K562 (cell line): Measurements from ENCODE around the gene CDC45. TPM values are rescaled to one million over a fixed set of nuclear protein-coding genes. Genes with fewer than 3 reads are reported as not detected.

ENCODE experiments used
- CEBPG ChIP-seq, 3 experiments: fragments of 200-800 bp in 1 of 3; sonication (Bioruptor generic) in 1 of 3; sonication (generic) in 1 of 3; formaldehyde crosslinking in 1 of 3; IDR thresholded peaks in 2 of 3; conservative IDR thresholded peaks in 1 of 3; 2 replicates each; pipeline versions ENCODE4 v1.6.1 to v1.8.0; 2016 to 2022; ENCODE audit warnings: missing compliant biosample characterization in 2 of 3, missing genetic modification characterization in 2 of 3, mild to moderate bottlenecking in 1 of 3, missing genetic modification reagents in 1 of 3
- DACH1 ChIP-seq: fragments of 450-650 bp; IDR thresholded peaks from 2 replicates; pipeline ENCODE4 v1.6.1; 2018; ENCODE audit not compliant: partially characterized antibody
- DLX4 ChIP-seq: fragments of 250-450 bp; sonication (Bioruptor Pico); IDR thresholded peaks from 2 replicates; pipeline ENCODE4 v1.6.1; 2021; ENCODE audit warnings: mild to moderate bottlenecking
- DPF2 ChIP-seq: fragments of 450-650 bp; IDR thresholded peaks from 2 replicates; pipeline ENCODE4 v1.6.1; 2016
- HNRNPH1 ChIP-seq: fragments of 200-400 bp; formaldehyde crosslinking; optimal IDR thresholded peaks from 2 replicates; pipeline ENCODE3; 2017; ENCODE audit warnings: low read depth, mild to moderate bottlenecking, low read length, moderate library complexity
- IFI16 ChIP-seq: fragments of 250-450 bp; sonication (Bioruptor Pico); IDR thresholded peaks from 2 replicates; pipeline ENCODE4 v2.1.2; 2022; ENCODE audit warnings: mild to moderate bottlenecking, inconsistent platforms
- KLF10 ChIP-seq: fragments of 250-450 bp; sonication (Bioruptor Pico); IDR thresholded peaks from 2 replicates; pipeline ENCODE4 v1.6.1; 2021; ENCODE audit warnings: matching md5 sums
- MBD2 ChIP-seq: sonication (generic); IDR thresholded peaks from 2 replicates; pipeline ENCODE4 v1.6.1; 2016; ENCODE audit warnings: low read depth, borderline replicate concordance
- MED1 ChIP-seq: sonication (generic); formaldehyde crosslinking; IDR thresholded peaks from 2 replicates; pipeline ENCODE4 v1.8.1; 2023; ENCODE audit warnings: missing genetic modification reagents, borderline replicate concordance
- MNT ChIP-seq, 2 experiments: fragments of 450-650 bp; conservative IDR thresholded peaks; 2 replicates each; pipeline ENCODE4 v1.6.1; 2017; ENCODE audit warnings: mild to moderate bottlenecking in 2 of 2, moderate library complexity in 2 of 2
- OTX1 ChIP-seq: fragments of 450-650 bp; formaldehyde crosslinking; IDR thresholded peaks from 2 replicates; pipeline ENCODE4 v1.4.0; 2022; ENCODE audit warnings: mild to moderate bottlenecking
- PBX2 ChIP-seq, 2 experiments: IDR thresholded peaks in 1 of 2; conservative IDR thresholded peaks in 1 of 2; 2 replicates each; pipeline ENCODE4 v1.6.1; 2016; ENCODE audit warnings: low read depth in 2 of 2, mild to moderate bottlenecking in 1 of 2, missing compliant biosample characterization in 1 of 2, missing genetic modification characterization in 1 of 2, moderate library complexity in 1 of 2
- POLR2AphosphoS5 ChIP-seq: IDR thresholded peaks from 2 replicates; pipeline ENCODE4 v1.6.1; 2011; ENCODE audit warnings: mild to moderate bottlenecking, low read depth, low read length, moderate library complexity; ENCODE audit not compliant: control insufficient read depth, insufficient read depth
- RHOXF2B ChIP-seq: fragments of 250-450 bp; sonication (Bioruptor Pico); conservative IDR thresholded peaks from 2 replicates; pipeline ENCODE4 v1.5.1; 2021
- STAG1 ChIP-seq: sonication (generic); formaldehyde crosslinking; IDR thresholded peaks from 2 replicates; pipeline ENCODE4 v1.5.0; 2020; ENCODE audit warnings: missing genetic modification reagents, borderline replicate concordance
- TEAD4 ChIP-seq, 2 experiments: sonication (generic) in 1 of 2; formaldehyde crosslinking in 1 of 2; IDR thresholded peaks; 2 replicates each; pipeline versions ENCODE4 v1.6.1 to v1.8.0; 2012 to 2022; ENCODE audit warnings: borderline replicate concordance in 1 of 2, inconsistent platforms in 1 of 2, low read length in 1 of 2, mild to moderate bottlenecking in 1 of 2, missing genetic modification reagents in 1 of 2
- ZBTB8A ChIP-seq: fragments of 450-650 bp; IDR thresholded peaks from 2 replicates; pipeline ENCODE4 v1.6.1; 2018; ENCODE audit warnings: mild to moderate bottlenecking, moderate library complexity; ENCODE audit not compliant: partially characterized antibody
- ZFP91 ChIP-seq: sonication (generic); formaldehyde crosslinking; IDR thresholded peaks from 2 replicates; pipeline ENCODE4 v1.8.0; 2022; ENCODE audit warnings: mild to moderate bottlenecking, missing genetic modification reagents
- ZNF408 ChIP-seq: fragments of 250-450 bp; sonication (Bioruptor Pico); IDR thresholded peaks from 2 replicates; pipeline ENCODE4 v1.4.0; 2020; ENCODE audit warnings: low read depth, mild to moderate bottlenecking, moderate library complexity
- ZNF699 ChIP-seq: fragments of 250-450 bp; sonication (Bioruptor Pico); IDR thresholded peaks from 2 replicates; pipeline ENCODE4 v1.8.0; 2021; ENCODE audit warnings: mild to moderate bottlenecking, moderate library complexity; ENCODE audit not compliant: insufficient replicate concordance
- ZNF75A ChIP-seq: fragments of 450-650 bp; formaldehyde crosslinking; IDR thresholded peaks from 2 replicates; pipeline ENCODE4 v1.4.0; 2020; ENCODE audit warnings: mild to moderate bottlenecking
- ZNF780A ChIP-seq: fragments of 250-450 bp; sonication (Bioruptor Pico); IDR thresholded peaks from 2 replicates; pipeline ENCODE4 v1.5.0; 2021; ENCODE audit warnings: mild to moderate bottlenecking
- polyA plus RNA-seq, 8 experiments: library from polyadenylated mRNA; depleted of rRNA in 4 of 8; stranded (reverse) in 5 of 8; unstranded in 3 of 8; fragments of >200 nt; fragmentation: Nextera tagmentation in 2 of 8; fragmentation: Illumina TruSeq in 1 of 8; extraction: Ambion mirVana in 2 of 8; extraction: Trizol in 1 of 8; gene quantifications; 2 replicates each; pipeline versions ENCODE4 v1.2.1 to v1.2.3, GENCODE V29; 2011 to 2014; ENCODE audit warnings: inconsistent platforms in 1 of 8, missing spikeins in 1 of 8
- total RNA-seq, 7 experiments: library from RNA; depleted of rRNA in 6 of 7; stranded (reverse); fragments of >200 nt in 6 of 7; fragmentation: Illumina TruSeq in 2 of 7; extraction: Trizol in 2 of 7; gene quantifications; 2 replicates each; pipeline versions ENCODE4 v1.2.1 to v1.2.3, GENCODE V29; 2011 to 2021; ENCODE audit warnings: low replicate concordance in 1 of 7

Gene CDC45
- total and polyA plus RNA-seq, 9 of the 15 experiments (the other 6 are each of a cell fraction or from before 2014, with no cell fraction given), result 251 to 580 (median 410) TPM

GRCh38 chr22:19431649-19432132 lies 48.0 kb upstream of the CDC45 start, which contains the start of gene HIRA (continued):
- TF ChIP-seq CEBPG (CRISPR knock-in tag; IDR thresholded peaks at IDR 0.05), result no peak
- peak in 1 of 2 experiments; percentile 62; a peak in 1 of 4 replicates for TF ChIP-seq CEBPG (tag; conservative IDR thresholded peaks at IDR 0.05 in 1 of 2, IDR thresholded peaks at IDR 0.05 in 1 of 2)
- no peak for TF ChIP-seq MBD2
- no peak for TF ChIP-seq HNRNPH1
- no peak for TF ChIP-seq DACH1
- no peak for TF ChIP-seq IFI16 (CRISPR knock-in tag)
- TF ChIP-seq KLF10 (CRISPR knock-in tag), result no peak
- no peak for TF ChIP-seq TEAD4 (IDR thresholded peaks at IDR 0.05; ENCODE audit: low read length)
- TF ChIP-seq TEAD4 (CRISPR knock-in tag; IDR thresholded peaks at IDR 0.05; ENCODE audit: borderline replicate concordance), result no peak
- no peak; the same call in 1 of the 2 replicates for TF ChIP-seq ZNF408
- TF ChIP-seq ZNF699, result no peak
- TF ChIP-seq MED1 (CRISPR knock-in tag), result no peak
- no peak for TF ChIP-seq PBX2 (CRISPR knock-in tag; IDR thresholded peaks at IDR 0.05; ENCODE audit: low read depth)
- no peak for TF ChIP-seq PBX2 (tag; conservative IDR thresholded peaks at IDR 0.05; ENCODE audit: low read depth)
- no peak for TF ChIP-seq STAG1
- TF ChIP-seq RHOXF2B (CRISPR knock-in tag), result no peak; the same call in 1 of the 2 replicates
- no peak for TF ChIP-seq ZFP91
- no peak; the same call in 1 of the 2 replicates for TF ChIP-seq OTX1 (CRISPR knock-in tag)
- no peak for TF ChIP-seq DPF2
- TF ChIP-seq POLR2AphosphoS5, result no peak
- no peak for TF ChIP-seq DLX4 (CRISPR knock-in tag)
- no peak for TF ChIP-seq ZNF780A (CRISPR knock-in tag)
- TF ChIP-seq ZBTB8A, result no peak
- TF ChIP-seq ZNF75A (CRISPR knock-in tag), result no peak; the same call in 1 of the 2 replicates
- no peak for TF ChIP-seq MNT (conservative IDR thresholded peaks at IDR 0.05)
